Activated naive CD8-positive, alpha-beta T cell (primary cell): Measurements from ENCODE around the gene RUSF1.

Experiments
- H3K27ac Mint-ChIP-seq: one replicate; pipeline ENCODE4 v1.8.0; 2021; ENCODE audit warnings: mixed read lengths
- H3K27me3 Mint-ChIP-seq: one replicate; pipeline ENCODE4 v1.8.0; 2021; ENCODE audit warnings: mixed read lengths
- H3K36me3 Mint-ChIP-seq: one replicate; pipeline ENCODE4 v1.8.0; 2021; ENCODE audit warnings: mixed read lengths
- H3K4me1 Mint-ChIP-seq: one replicate; pipeline ENCODE4 v1.8.0; 2021; ENCODE audit warnings: low read depth, mixed read lengths
- H3K4me3 Mint-ChIP-seq: one replicate; pipeline ENCODE4 v1.8.0; 2021; ENCODE audit warnings: mild to moderate bottlenecking, mixed read lengths
- H3K9me3 Mint-ChIP-seq: one replicate; pipeline ENCODE4 v1.8.0; 2021; ENCODE audit warnings: low read depth, mixed read lengths

Gene RUSF1

DNA sequence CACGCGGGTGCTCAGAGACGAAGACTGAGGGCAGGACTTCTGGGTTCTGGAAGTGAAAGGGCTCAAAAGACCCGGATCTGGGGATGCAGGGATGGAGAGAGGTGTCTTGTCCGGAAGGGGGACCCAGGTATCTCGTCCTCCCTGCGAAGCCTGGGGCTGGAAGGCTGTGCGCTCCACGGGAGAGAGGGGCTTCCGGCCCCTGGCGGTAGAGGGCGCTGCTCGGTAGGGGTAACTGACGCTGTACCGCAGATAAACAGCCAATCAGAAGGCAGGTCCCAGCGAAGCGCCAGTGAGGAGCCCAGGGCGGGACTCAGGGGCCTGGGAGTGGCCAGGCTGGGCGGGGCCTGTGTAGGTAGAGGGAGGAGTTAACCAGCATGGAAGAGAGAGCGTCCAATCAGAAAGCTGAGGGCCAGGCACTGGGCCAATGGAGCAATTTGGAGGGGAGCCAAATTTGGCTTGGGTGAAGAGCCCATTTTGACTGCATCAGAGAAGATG lies 35.4 kb downstream of the RUSF1 start:
- Mint-ChIP-seq H3K27ac (no peak overlapping the region), H3K4me3 (peak overlapping the region; percentile 77), H3K9me3 (no peaks in the 10 kb centered on the region), H3K4me1 (peaks cover 15% of the 10 kb centered on the region), H3K27me3 (peaks cover 6% of the 10 kb centered on the region), H3K36me3 (no peaks in the 10 kb centered on the region)

DNA sequence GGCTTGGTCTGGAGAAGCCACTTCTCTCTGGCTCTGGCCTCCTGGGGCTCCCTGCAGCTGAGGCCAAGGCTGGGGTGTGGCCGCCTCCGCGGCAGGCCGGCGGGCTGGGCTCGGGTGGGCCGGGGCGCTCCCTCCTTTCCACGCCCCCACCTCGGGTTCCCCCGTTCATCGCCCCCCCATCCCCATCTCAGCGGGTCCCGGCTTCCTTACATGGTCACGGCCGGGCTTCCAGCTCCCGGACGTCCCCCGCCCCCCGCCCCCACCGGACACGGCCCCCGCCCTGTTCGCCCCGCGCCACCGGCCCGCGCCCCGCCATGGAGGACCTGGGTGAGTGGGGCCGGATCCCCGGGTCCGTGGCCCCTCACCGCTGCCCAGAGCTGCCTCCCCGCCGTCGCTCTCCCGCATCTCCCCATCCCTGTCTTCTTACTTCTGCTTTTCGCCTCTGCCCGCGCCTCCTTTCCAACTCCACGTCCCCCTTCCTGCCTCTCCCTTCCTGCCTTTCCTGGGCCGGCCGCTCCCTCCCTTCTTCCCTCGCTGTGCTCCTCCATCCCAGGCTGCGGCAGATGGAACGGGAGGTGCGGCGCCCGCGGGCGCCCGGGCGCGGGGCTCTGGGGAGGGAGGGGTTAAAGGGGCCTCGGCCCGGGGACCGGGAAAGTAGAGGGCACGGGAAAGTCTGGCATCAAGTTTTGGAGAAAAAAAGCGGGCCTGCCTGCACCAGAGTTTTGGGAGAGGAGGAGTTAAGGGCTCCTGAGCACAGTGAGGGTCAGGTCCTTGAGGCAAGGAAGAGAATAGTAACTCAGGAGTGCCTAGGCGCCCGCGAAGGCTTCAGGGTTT lies 36.1 kb downstream of the RUSF1 start, which contains the start of gene TGFB1I1:
TSS of gene TGFB1I1 (plus strand) at position 278 of the 834 bp plus-strand sequence. CDS start at position 315, 37 bp downstream.
- Mint-ChIP-seq H3K4me1 (peaks cover 16% of the 10 kb centered on the region), H3K27ac (no peak within 1 kb of the TSS), H3K9me3 (no peaks in the 10 kb centered on the region), H3K4me3 (peak within 1 kb of the TSS; percentile 77), H3K36me3 (peaks cover under 1% of the 10 kb centered on the region), H3K27me3 (peaks cover 6% of the 10 kb centered on the region)

DNA sequence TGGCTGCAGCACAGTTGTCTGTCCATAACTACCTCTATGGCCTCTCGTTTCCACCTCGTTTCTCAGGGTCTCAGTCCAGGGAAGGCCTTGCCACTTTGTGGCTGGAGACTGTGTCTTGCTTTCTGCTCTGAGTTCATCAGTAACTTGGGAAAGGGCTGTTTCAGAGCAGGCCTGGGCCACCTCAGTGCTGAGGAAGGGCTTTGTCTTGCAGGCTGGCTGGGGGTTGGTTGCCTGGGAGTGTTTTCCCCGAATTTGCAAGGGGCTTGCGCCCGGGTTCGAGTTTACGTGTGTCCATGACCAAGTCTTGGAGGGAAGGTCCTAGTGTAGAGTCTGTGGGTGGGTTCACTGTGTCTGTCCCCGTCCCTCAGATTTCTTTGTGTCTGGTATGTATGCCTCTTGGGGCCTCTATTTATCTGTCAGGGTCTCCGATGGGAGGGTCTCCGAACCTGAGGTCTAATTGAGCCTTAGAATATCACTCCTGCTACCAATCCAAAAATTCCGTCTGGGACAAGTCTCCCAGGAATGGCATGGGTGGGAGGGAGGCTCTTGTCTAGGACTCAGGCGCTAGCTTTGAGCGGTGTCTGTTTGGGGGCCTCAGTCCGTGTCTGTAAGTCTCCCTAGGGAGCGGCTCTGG lies 36.8 kb downstream of the RUSF1 start:
- peaks cover 6% of the 10 kb centered on the region for H3K27me3 Mint-ChIP-seq
- H3K9me3 Mint-ChIP-seq = no peaks in the 10 kb centered on the region
- peak overlapping the region; percentile 46 for H3K4me3 Mint-ChIP-seq
- peaks cover 3% of the 10 kb centered on the region for H3K36me3 Mint-ChIP-seq
- no peak overlapping the region for H3K27ac Mint-ChIP-seq
- peaks cover 16% of the 10 kb centered on the region for H3K4me1 Mint-ChIP-seq

DNA sequence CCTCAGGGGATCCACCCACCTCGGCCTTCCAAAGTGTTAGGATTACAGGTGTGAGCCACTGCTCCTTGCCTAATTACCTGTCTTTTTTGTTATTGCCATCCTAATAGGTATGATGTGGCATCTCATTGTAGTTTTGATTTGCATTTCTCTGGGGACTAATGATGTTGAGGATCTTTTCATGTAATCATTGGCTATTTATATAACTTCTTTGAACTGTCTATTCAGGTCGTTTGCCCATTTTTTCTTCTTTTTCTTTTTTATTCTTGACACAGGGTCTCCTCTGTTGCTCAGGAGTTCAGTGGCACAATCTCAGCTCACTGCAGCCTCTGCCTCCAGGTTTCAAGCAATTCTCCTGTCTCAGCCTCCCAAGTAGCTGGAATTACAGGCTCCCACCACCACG lies 37.6 kb downstream of the RUSF1 start:
- Mint-ChIP-seq H3K27ac (no peak overlapping the region), H3K9me3 (no peaks in the 10 kb centered on the region), H3K36me3 (peaks cover 3% of the 10 kb centered on the region), H3K4me1 (peaks cover 13% of the 10 kb centered on the region), H3K4me3 (no peak overlapping the region), H3K27me3 (peaks cover 6% of the 10 kb centered on the region)

DNA sequence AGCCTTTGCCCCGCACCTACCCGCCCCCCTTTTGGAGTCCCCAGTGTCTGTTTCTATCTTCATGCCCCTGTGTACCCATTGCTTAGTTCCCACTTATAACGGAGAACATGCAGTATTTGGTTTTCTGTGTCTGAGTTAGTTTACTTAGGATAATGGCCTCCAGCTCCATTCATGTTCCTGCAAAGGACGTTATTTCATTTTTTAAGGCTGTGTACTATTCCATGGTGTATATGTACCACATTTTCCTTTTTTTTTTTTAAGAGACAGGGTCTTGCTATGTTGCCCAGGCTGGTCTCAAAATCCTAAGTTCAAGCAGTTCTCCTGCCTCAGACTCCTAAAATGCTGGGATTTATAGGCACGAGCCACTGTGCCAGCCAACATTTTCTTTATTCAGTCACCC lies 40.3 kb downstream of the RUSF1 start:
- Mint-ChIP-seq H3K36me3 (peaks cover 8% of the 10 kb centered on the region), H3K27ac (no peak overlapping the region), H3K4me1 (peaks cover 14% of the 10 kb centered on the region), H3K4me3 (no peak overlapping the region), H3K27me3 (peaks cover 6% of the 10 kb centered on the region), H3K9me3 (no peaks in the 10 kb centered on the region)

DNA sequence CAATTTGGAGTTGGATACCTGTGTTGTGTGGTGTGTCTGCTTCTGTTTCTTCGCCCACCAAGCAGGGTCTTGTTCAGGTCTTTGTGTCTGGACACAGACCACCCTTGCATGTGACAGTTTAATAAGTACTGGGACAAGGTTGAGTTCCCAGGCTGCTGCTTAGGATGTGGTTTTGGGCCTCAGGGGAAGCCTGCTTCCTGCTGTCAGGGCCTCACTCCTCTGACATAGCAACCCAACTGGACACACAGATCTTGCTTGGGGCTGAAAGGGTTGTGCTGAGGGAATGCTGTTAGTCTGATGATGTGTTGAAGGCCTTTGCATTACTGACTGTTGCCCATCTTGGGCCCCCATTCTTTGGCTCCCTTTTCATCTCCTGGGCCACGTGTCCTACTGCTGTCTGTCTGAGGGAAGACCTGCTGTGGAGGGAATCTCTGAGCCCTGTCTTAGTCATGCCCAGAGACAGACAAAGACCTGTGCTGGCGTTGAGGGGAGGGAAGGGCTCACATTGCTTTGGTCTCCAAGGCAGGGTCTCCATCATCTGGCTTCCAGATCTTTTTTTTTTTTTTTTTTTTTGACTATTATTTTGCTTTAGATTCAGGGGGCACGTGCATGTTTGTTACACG lies 40.9 kb downstream of the RUSF1 start:
- H3K27ac Mint-ChIP-seq = no peak overlapping the region
- peaks cover 4% of the 10 kb centered on the region for H3K27me3 Mint-ChIP-seq
- H3K4me1 Mint-ChIP-seq = peaks cover 11% of the 10 kb centered on the region
- H3K36me3 Mint-ChIP-seq = peaks cover 9% of the 10 kb centered on the region
- no peak overlapping the region for H3K4me3 Mint-ChIP-seq
- H3K9me3 Mint-ChIP-seq = no peaks in the 10 kb centered on the region

DNA sequence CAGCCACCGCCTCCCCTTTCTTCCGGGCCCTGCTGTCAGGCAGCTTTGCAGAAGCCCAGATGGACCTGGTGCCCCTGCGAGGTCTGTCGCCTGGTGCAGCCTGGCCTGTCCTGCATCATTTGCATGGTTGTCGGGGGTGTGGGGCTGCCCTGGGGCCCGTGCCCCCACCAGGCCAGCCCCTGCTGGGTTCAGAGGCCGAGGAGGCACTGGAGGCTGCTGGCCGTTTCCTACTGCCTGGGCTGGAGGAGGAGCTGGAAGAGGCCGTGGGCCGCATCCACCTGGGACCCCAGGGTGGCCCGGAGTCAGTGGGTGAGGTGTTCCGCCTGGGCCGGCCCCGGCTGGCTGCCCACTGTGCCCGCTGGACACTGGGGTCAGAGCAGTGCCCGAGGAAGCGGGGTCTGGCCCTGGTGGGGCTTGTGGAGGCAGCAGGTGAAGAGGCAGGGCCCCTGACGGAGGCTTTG lies 41.8 kb downstream of the RUSF1 start:
- Mint-ChIP-seq H3K4me1 (peaks cover 11% of the 10 kb centered on the region), H3K27ac (no peak overlapping the region), H3K27me3 (peaks cover 4% of the 10 kb centered on the region), H3K36me3 (peaks cover 9% of the 10 kb centered on the region), H3K9me3 (no peaks in the 10 kb centered on the region), H3K4me3 (no peak overlapping the region)

DNA sequence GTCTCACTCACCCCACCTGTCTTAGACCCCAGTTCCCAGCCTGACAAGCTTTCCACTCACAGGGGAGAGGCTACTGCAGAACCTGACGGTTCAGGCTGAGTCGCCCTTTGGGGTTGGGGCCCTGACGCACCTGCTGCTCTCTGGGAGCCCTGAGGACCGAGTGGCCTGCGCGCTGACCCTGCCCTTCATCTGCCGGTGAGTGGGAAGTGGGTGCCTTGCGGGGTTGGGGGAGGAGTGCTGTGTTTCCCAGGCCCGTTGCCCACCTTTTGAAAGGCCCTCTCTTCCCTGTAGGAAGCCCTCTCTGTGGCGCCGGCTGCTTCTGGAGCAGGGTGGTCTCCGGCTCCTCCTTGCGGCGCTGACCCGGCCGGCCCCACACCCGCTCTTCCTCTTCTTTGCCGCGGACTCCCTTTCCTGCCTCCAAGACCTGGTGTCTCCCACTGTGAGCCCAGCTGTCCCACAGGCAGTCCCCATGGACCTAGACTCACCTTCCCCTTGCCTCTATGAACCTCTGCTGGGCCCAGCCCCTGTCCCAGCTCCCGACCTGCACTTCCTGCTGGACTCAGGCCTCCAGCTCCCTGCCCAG lies 42.3 kb downstream of the RUSF1 start:
- Mint-ChIP-seq H3K4me3 (no peak overlapping the region), H3K36me3 (peaks cover 9% of the 10 kb centered on the region)

DNA sequence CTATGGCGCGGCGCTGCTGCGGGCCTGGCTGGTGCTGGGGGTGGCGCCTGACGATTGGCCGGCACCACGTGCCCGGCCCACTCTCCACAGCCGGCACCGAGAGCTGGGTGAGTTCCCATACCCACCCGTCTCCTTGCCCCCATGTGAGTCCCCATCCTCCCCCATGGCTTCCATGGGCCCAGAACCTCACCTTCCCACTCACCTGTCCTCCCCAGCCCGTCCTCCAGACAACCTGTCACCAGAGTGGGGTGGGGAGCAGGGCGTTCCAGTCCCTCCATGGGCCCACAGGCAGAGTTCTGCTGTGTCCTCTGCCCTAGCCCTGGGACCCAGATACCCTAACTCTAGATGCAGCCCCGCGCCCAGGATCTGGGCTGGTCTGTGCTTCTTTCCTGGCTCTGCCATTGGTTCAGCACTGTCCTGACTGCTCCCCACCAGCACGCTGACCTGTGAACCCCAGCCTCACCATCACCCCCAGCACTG lies 43.4 kb downstream of the RUSF1 start:
- Mint-ChIP-seq H3K27ac (no peak overlapping the region), H3K4me1 (peaks cover 21% of the 10 kb centered on the region), H3K27me3 (no peaks in the 10 kb centered on the region), H3K4me3 (no peak overlapping the region), H3K9me3 (no peaks in the 10 kb centered on the region), H3K36me3 (peaks cover 9% of the 10 kb centered on the region)

More for the DNA sequence above, 42.3 kb downstream of the RUSF1 start:
- Mint-ChIP-seq H3K4me1 (peaks cover 12% of the 10 kb centered on the region), H3K27ac (no peak overlapping the region), H3K27me3 (no peaks in the 10 kb centered on the region), H3K9me3 (no peaks in the 10 kb centered on the region)

DNA sequence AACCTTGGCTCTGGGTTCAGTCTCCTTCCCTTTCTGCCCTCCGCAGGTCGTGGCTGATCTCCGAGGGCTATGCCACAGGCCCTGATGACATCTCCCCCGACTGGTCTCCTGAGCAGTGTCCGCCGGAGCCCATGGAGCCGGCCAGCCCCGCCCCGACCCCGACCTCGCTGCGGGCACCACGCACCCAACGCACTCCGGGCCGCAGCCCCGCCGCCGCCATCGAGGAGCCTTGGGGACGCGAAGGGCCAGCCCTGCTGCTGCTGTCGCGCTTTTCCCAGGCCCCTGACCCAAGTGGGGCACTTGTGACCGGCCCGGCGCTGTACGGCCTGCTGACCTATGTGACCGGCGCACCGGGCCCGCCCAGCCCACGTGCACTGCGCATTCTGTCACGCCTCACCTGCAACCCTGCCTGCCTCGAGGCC lies 43.8 kb downstream of the RUSF1 start:
- H3K4me3 Mint-ChIP-seq = no peak overlapping the region
- H3K27me3 Mint-ChIP-seq = no peaks in the 10 kb centered on the region
- peaks cover 22% of the 10 kb centered on the region for H3K4me1 Mint-ChIP-seq
- no peak overlapping the region for H3K27ac Mint-ChIP-seq
- H3K36me3 Mint-ChIP-seq = peaks cover 9% of the 10 kb centered on the region
- H3K9me3 Mint-ChIP-seq = no peaks in the 10 kb centered on the region

DNA sequence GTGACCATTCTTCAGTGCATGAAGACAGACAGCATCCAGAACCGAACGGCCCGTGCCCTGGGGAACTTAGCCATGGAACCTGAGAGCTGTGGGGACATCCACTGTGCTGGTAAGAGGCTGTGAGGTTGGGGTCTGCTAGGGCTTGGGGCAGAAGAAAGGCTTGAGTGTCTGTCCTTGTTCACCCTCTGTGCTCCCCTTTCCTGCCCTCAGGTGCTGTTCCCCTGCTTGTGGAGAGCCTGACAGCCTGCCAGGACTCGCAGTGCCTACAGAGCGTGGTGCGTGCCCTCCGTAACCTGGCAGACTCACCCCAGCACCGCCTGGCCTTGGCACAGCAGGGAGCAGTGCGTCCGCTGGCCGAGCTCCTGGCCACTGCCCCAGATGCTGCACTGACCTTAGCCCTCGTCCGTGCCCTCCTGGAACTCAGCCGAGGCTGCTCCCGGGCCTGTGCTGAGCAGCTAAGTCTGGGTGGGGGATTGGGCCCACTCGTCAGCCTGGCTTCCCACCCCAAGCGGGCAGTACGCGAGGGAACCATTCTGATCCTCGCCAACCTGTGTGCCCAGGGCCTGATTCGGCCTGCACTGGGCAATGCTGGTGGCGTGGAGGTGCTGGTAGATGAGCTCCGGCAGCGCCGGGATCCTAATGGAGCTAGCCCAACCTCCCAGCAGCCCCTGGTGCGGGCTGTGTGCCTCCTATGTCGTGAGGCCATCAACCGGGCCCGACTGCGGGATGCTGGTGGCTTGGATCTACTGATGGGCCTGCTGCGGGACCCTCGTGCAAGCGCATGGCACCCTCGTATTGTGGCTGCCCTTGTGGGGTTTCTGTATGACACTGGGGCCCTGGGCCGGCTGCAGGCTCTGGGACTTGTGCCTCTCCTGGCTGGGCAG lies 46.0 kb downstream of the RUSF1 start:
- Mint-ChIP-seq H3K27me3 (no peaks in the 10 kb centered on the region), H3K36me3 (peaks cover 9% of the 10 kb centered on the region), H3K27ac (no peak overlapping the region), H3K9me3 (no peaks in the 10 kb centered on the region), H3K4me1 (peaks cover 25% of the 10 kb centered on the region), H3K4me3 (no peak overlapping the region)

DNA sequence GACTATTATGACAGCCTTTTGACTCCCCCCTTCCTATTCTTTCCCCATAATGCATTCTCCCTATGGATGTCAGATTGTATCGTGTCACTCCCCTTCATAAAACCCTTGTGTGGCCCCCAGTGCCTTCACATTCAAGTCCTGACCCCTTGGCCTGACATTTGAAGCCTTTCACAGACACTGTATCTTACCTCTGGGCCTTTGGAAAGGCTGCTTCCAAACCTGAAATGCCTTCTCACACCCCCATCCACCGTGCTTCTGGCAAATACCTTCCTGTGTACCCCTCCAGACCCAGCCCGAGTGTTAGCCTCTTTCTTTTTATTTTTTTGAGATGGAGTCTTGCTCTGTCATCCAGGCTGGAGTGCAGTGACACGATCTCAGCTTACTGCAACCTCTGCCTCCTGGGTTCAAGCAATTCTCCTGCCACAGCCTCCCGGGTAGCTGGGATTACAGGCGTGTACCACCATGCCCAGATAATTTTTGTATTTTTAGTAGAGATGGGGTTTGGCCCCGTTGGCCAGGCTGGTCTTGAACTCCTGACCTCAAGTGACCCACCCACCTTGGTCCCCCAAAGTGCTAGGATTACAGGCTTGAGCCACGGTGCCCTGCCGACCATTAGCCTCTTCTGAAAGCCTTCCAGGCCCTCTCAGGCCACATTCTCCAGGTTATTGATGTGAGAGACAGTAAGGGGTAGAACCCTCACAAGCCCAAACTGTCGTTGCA lies 46.8 kb downstream of the RUSF1 start:
- Mint-ChIP-seq H3K27ac (no peak overlapping the region), H3K4me1 (peaks cover 28% of the 10 kb centered on the region), H3K27me3 (no peaks in the 10 kb centered on the region), H3K4me3 (peak overlapping the region; percentile 27), H3K36me3 (peaks cover 6% of the 10 kb centered on the region), H3K9me3 (no peaks in the 10 kb centered on the region)

DNA sequence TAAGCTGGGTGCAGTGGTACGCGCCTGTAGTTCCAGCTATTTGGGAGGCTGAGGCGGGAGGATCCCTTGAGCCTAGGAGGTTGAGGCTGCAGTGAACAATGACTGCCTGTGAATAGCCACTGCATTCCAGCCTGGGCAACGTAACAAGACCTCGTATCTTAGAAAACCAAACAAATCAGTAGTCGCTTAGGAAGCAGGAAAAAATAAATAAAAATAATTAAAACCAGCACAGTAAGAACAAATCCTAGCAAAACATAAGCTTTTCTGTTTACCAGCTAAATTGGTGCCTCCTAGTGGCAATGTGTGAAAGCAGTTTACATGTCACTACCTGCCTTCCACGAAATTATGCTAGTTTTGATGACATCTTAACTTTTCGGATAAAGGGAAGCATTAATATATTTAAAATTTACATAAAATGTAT lies 47.6 kb downstream of the RUSF1 start:
- no peaks in the 10 kb centered on the region for H3K27me3 Mint-ChIP-seq
- no peak overlapping the region for H3K27ac Mint-ChIP-seq
- H3K4me1 Mint-ChIP-seq = peaks cover 34% of the 10 kb centered on the region
- no peaks in the 10 kb centered on the region for H3K9me3 Mint-ChIP-seq
- peaks cover 6% of the 10 kb centered on the region for H3K36me3 Mint-ChIP-seq
- peak overlapping the region; percentile 90 for H3K4me3 Mint-ChIP-seq
